OCI-LY1 (cell line): ENCODE measurements around the gene ARMC9.

Experiments
- H2AFZ ChIP-seq: fragments of 200-600 bp; sonication (generic), shearing (Covaris generic); 2 replicates; pipeline ENCODE4 v1.6.0; 2014; ENCODE audit warnings: antibody characterized with exemption, mild to moderate bottlenecking, low read length
- H3F3A ChIP-seq: fragments of 200-600 bp; sonication (generic), shearing (Covaris generic); 2 replicates; pipeline ENCODE4 v1.6.0; 2014; ENCODE audit warnings: mild to moderate bottlenecking, antibody characterized with exemption, low read length, moderate library complexity; ENCODE audit not compliant: insufficient read depth
- H3K27ac ChIP-seq: fragments of 200-600 bp; sonication (generic); 2 replicates; pipeline ENCODE4 v1.5.1; 2014; ENCODE audit warnings: low read length, mixed run types, mild to moderate bottlenecking, low read depth; ENCODE audit not compliant: poor library complexity, severe bottlenecking
- H3K27me3 ChIP-seq: fragments of 200-600 bp; sonication (generic); 2 replicates; pipeline ENCODE4 v1.6.0; 2014; ENCODE audit warnings: antibody characterized with exemption, mild to moderate bottlenecking, low read length, moderate library complexity; ENCODE audit not compliant: insufficient read depth
- H3K36me3 ChIP-seq: fragments of 200-600 bp; sonication (generic); 2 replicates; pipeline ENCODE4 v1.6.1; 2014; ENCODE audit warnings: mild to moderate bottlenecking, antibody characterized with exemption, low read length, moderate library complexity, mixed read lengths; ENCODE audit not compliant: insufficient read depth
- H3K4me1 ChIP-seq: fragments of 200-600 bp; sonication (generic); 2 replicates; pipeline ENCODE4 v1.5.1; 2014; ENCODE audit warnings: mild to moderate bottlenecking, low read length, moderate library complexity; ENCODE audit not compliant: insufficient read depth, severe bottlenecking
- H3K4me2 ChIP-seq: fragments of 200-600 bp; sonication (generic), shearing (Covaris generic); 2 replicates; pipeline ENCODE4 v1.6.1; 2014; ENCODE audit warnings: low read length
- H3K4me3 ChIP-seq: fragments of 200-600 bp; sonication (generic); 2 replicates; pipeline ENCODE4 v1.5.1; 2014; ENCODE audit warnings: low read length, low read depth, mild to moderate bottlenecking, mixed read lengths; ENCODE audit not compliant: poor library complexity, severe bottlenecking
- H3K79me2 ChIP-seq: fragments of 200-600 bp; shearing (Covaris generic); 2 replicates; pipeline ENCODE4 v1.6.1; 2016; ENCODE audit warnings: mixed run types, low read length, mixed read lengths; ENCODE audit not compliant: insufficient read depth
- H3K9ac ChIP-seq: fragments of 200-600 bp; sonication (generic), shearing (Covaris generic); 2 replicates; pipeline ENCODE4 v1.6.1; 2014; ENCODE audit warnings: mild to moderate bottlenecking, low read length, mixed read lengths
- H3K9me2 ChIP-seq: fragments of 200-600 bp; sonication (generic), shearing (Covaris generic); 2 replicates; pipeline ENCODE4 v1.6.1; 2014; ENCODE audit warnings: low read depth, mild to moderate bottlenecking, low read length, mixed read lengths
- H3K9me3 ChIP-seq: fragments of 200-600 bp; shearing (Covaris generic); 2 replicates; pipeline ENCODE4 v1.6.1; 2014; ENCODE audit warnings: low read length, mixed read lengths
- H4K20me1 ChIP-seq: fragments of 200-600 bp; sonication (generic), shearing (Covaris generic); 2 replicates; pipeline ENCODE4 v1.6.0; 2016; ENCODE audit warnings: mild to moderate bottlenecking, low read length; ENCODE audit not compliant: insufficient read depth
- EZH2 ChIP-seq: fragments of 200-600 bp; sonication (generic), shearing (Covaris generic); IDR thresholded peaks from 2 replicates; pipeline ENCODE4 v1.8.0; 2017; ENCODE audit warnings: borderline replicate concordance, mixed run types, mild to moderate bottlenecking, antibody characterized with exemption, low read length, moderate library complexity, mixed read lengths
- TF ChIP-seq, protein P1 (sequence below): fragments of 200-600 bp; sonication (generic), shearing (Covaris generic); IDR thresholded peaks from 2 replicates; pipeline ENCODE4 v1.5.1; 2017; ENCODE audit warnings: mild to moderate bottlenecking, antibody characterized with exemption, low read length, moderate library complexity, mixed read lengths

The ARMC9 gene

DNA sequence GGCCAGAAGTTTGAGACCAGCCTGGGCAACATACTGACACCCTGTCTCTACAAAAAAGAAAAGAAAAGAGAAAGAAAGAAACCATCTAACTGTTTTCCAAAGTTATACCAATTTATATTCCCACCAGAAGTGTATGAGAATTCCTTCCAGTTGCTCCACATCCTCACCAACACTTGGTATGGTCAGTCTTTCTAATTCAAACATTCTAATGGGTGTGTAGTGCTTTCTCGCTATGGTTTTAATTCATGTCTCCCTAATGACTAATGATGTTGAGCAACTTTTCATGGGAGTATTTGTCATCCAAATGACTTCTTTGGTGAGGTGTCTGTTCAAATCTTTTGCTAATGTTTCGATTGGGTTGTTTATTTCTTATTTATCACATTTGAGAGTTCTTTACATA, 186.5 kb downstream of the ARMC9 start:
- Histone ChIP-seq H3K9me2 (no peaks in the 10 kb centered on the region), H3K27ac (no peak overlapping the region), H2AFZ (no peak overlapping the region), H3K9me3 (peaks cover 3% of the 10 kb centered on the region; the same call in 1 of the 2 replicates), H3K27me3 (peaks cover 16% of the 10 kb centered on the region; the same call in 1 of the 2 replicates), H3K36me3 (no peaks in the 10 kb centered on the region), H3K9ac (no peak overlapping the region), H3K79me2 (no peaks in the 10 kb centered on the region), H3F3A (no peaks in the 10 kb centered on the region), H3K4me2 (no peak overlapping the region), H3K4me1 (no peaks in the 10 kb centered on the region), H3K4me3 (no peak overlapping the region), H4K20me1 (no peaks in the 10 kb centered on the region)
- no peak for TF ChIP-seq EZH2
- TF ChIP-seq, protein P1, sequence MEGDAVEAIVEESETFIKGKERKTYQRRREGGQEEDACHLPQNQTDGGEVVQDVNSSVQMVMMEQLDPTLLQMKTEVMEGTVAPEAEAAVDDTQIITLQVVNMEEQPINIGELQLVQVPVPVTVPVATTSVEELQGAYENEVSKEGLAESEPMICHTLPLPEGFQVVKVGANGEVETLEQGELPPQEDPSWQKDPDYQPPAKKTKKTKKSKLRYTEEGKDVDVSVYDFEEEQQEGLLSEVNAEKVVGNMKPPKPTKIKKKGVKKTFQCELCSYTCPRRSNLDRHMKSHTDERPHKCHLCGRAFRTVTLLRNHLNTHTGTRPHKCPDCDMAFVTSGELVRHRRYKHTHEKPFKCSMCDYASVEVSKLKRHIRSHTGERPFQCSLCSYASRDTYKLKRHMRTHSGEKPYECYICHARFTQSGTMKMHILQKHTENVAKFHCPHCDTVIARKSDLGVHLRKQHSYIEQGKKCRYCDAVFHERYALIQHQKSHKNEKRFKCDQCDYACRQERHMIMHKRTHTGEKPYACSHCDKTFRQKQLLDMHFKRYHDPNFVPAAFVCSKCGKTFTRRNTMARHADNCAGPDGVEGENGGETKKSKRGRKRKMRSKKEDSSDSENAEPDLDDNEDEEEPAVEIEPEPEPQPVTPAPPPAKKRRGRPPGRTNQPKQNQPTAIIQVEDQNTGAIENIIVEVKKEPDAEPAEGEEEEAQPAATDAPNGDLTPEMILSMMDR: no peak

DNA sequence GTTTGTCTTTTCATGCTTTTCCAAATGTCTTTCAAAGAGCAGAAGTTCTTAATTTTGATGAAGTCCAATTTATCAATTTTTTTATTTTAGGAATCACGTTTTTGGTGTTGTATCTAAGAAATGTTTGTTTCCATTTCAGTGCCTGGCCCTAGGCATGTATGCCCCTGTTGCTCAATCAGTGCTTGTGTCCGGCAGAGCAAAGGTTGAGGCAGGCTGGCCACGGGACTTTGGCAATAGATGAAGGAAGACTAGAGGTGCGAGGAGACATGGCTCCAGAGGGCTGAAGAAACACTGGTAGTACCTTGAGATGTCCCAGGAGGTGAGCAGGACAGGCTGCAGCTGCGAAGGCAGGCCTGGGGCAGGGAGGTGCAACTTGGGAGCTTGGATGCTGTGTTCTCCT, 187.0 kb downstream of the ARMC9 start:
- no peaks in the 10 kb centered on the region for H3K36me3 ChIP-seq
- H3K27me3 ChIP-seq: peaks cover 16% of the 10 kb centered on the region; the same call in 1 of the 2 replicates
- H3K9ac ChIP-seq: no peak overlapping the region
- H3K9me3 ChIP-seq: peaks cover 3% of the 10 kb centered on the region; the same call in 1 of the 2 replicates
- no peak overlapping the region for H3K4me3 ChIP-seq
- TF ChIP-seq EZH2: no peak
- H3K27ac ChIP-seq: no peak overlapping the region
- no peaks in the 10 kb centered on the region for H4K20me1 ChIP-seq
- H3F3A ChIP-seq: no peaks in the 10 kb centered on the region
- H3K79me2 ChIP-seq: no peaks in the 10 kb centered on the region
- no peaks in the 10 kb centered on the region for H3K4me1 ChIP-seq
- no peak overlapping the region for H2AFZ ChIP-seq
- H3K4me2 ChIP-seq: no peak overlapping the region
- no peaks in the 10 kb centered on the region for H3K9me2 ChIP-seq

DNA sequence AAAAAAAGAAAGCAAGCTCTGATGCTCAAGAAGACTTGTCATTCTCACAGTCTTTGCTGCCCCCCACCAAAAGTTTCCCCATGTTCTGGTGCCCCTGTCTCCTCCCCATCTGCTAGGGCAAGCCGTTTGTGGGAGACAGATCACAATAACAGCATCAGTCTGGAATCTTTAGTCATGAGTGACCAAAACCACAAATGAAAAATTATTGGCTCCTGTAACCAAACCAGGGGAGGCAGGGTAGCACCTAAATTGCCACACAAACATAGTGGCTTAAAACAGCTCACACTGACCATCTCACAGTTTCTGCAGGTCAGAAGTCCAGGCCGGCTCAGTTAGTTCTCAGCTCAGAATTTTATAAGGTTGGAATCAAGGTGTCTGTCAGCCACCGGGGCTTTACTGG, 188.0 kb downstream of the ARMC9 start:
- Histone ChIP-seq H3K9me2 (no peaks in the 10 kb centered on the region), H3K4me2 (no peak overlapping the region), H3K4me3 (no peak overlapping the region), H2AFZ (no peak overlapping the region), H3F3A (no peaks in the 10 kb centered on the region), H3K9ac (no peak overlapping the region), H3K27ac (no peak overlapping the region), H3K36me3 (no peaks in the 10 kb centered on the region), H3K9me3 (peaks cover 3% of the 10 kb centered on the region; the same call in 1 of the 2 replicates), H3K27me3 (peaks cover 15% of the 10 kb centered on the region; the same call in 1 of the 2 replicates), H4K20me1 (no peaks in the 10 kb centered on the region), H3K4me1 (no peaks in the 10 kb centered on the region), H3K79me2 (no peaks in the 10 kb centered on the region)
- TF ChIP-seq EZH2: no peak
- TF ChIP-seq, protein P1: no peak
